Left ventricle myocardium inferior (tissue), 1 donor: ENCODE results near the gene KCNC1. TPM values are rescaled to one million over a fixed set of nuclear protein-coding genes. Genes with fewer than 3 reads are reported as not detected.

ENCODE experiments used
- DNase-seq: peaks from one replicate; pipeline ENCODE4 v3.0.0-alpha.2; 2020
- H3K27ac ChIP-seq: fragments of 200-600 bp; replicated peaks from 2 replicates; pipeline ENCODE4 v1.8.0; 2021
- H3K27me3 ChIP-seq: fragments of 200-600 bp; 2 replicates; pipeline ENCODE4 v1.8.0; 2021; ENCODE audit warnings: low read depth
- H3K36me3 ChIP-seq: fragments of 200-600 bp; 2 replicates; pipeline ENCODE4 v1.8.0; 2021
- H3K4me1 ChIP-seq: fragments of 200-600 bp; 2 replicates; pipeline ENCODE4 v1.8.0; 2021
- H3K4me3 ChIP-seq: fragments of 200-600 bp; 2 replicates; pipeline ENCODE4 v1.8.0; 2021; ENCODE audit warnings: mild to moderate bottlenecking, moderate library complexity
- H3K9me3 ChIP-seq: fragments of 200-600 bp; replicated peaks from 2 replicates; pipeline ENCODE4 v1.8.0; 2021
- intact Hi-C: fragments of 100-400 bp; cut with micrococcal nuclease; formaldehyde crosslinking; loops from one replicate; pipeline ENCODE4 v1.11.0; 2022
- total RNA-seq: library from RNA; stranded (reverse); fragmentation: NEBNext Ultra II Directional; extraction: Animal tissue kit (Norgen Biotek cat#: 25700); gene quantifications from one replicate; pipeline ENCODE4 v1.2.1, GENCODE V29; 2021
- TF ChIP-seq, protein P1 (sequence below): fragments of 200-600 bp; IDR thresholded peaks from 2 replicates; pipeline ENCODE4 v1.8.0; 2021; ENCODE audit warnings: antibody characterized with exemption, mild to moderate bottlenecking, borderline replicate concordance
- donor health status: DM: no; HTN: yes; CAD: no; lungs with severe emphysema.

KCNC1 gene
- total RNA-seq, 1 donor from 2014 or later, result not detected

DNA sequence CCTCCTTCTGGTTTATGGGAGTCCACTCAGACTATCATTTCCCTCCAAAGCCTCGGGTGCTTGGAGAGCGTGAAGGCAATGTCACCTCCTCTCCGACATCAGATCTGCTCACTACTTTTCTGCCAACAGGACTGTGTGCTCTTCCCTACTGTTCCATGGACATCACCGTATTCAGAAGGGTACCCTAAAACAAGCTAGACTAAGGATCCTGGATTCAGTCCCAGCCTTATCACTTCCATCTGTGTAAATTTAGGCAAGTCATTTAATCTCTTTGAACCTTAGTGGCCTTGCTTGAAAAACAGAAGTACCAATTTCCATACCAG is 78.2 kb downstream of the KCNC1 start:
- Histone ChIP-seq H3K36me3 (no peaks in the 10 kb centered on the region), H3K9me3 (no peaks in the 10 kb centered on the region), H3K27me3 (no peaks in the 10 kb centered on the region), H3K27ac (no peak overlapping the region), H3K4me3 (no peak overlapping the region), H3K4me1 (peaks cover 53% of the 10 kb centered on the region)
- TF ChIP-seq, protein P1, sequence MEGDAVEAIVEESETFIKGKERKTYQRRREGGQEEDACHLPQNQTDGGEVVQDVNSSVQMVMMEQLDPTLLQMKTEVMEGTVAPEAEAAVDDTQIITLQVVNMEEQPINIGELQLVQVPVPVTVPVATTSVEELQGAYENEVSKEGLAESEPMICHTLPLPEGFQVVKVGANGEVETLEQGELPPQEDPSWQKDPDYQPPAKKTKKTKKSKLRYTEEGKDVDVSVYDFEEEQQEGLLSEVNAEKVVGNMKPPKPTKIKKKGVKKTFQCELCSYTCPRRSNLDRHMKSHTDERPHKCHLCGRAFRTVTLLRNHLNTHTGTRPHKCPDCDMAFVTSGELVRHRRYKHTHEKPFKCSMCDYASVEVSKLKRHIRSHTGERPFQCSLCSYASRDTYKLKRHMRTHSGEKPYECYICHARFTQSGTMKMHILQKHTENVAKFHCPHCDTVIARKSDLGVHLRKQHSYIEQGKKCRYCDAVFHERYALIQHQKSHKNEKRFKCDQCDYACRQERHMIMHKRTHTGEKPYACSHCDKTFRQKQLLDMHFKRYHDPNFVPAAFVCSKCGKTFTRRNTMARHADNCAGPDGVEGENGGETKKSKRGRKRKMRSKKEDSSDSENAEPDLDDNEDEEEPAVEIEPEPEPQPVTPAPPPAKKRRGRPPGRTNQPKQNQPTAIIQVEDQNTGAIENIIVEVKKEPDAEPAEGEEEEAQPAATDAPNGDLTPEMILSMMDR, result no peak
- DNase-seq, result no peak
- intact Hi-C loops, result no loop called here

DNA sequence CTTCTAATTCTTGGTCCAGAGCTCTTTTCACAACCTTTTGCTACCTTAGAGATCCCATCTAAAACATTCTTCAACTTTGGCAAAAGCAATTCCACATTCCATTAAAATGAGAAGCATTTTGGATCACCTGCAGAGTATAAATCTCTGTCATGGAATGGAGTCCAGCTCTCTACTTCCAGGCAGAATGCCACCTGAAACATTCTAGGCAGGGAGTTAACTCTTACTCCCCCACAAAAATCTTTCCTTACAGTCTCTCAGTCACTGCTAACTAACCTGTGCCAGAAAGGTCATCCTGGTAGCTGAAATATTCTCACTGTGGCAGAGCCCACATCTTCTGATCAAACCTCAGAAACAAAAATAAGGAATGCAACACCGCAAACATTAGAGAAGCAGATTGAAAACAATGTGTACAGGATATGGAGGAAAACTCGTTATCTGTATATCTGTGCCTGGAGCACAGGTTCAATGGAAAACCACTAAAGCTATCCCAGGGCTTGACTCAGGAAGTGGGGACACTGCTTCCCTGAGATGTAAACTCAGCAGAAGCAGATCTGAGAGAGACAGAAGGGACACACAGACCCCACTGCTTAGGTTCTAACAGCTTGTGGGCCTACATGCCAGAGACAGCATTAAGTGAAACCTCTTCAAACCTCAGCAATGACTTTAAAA is 78.9 kb downstream of the KCNC1 start:
- H3K4me1 ChIP-seq, result peaks cover 53% of the 10 kb centered on the region
- H3K9me3 ChIP-seq, result no peaks in the 10 kb centered on the region
- H3K27ac ChIP-seq, result no peak overlapping the region
- intact Hi-C loops, result no loop called here
- H3K36me3 ChIP-seq, result no peaks in the 10 kb centered on the region
- TF ChIP-seq, protein P1, result no peak
- DNase-seq, result no peak
- H3K27me3 ChIP-seq, result no peaks in the 10 kb centered on the region
- no peak overlapping the region for H3K4me3 ChIP-seq

DNA sequence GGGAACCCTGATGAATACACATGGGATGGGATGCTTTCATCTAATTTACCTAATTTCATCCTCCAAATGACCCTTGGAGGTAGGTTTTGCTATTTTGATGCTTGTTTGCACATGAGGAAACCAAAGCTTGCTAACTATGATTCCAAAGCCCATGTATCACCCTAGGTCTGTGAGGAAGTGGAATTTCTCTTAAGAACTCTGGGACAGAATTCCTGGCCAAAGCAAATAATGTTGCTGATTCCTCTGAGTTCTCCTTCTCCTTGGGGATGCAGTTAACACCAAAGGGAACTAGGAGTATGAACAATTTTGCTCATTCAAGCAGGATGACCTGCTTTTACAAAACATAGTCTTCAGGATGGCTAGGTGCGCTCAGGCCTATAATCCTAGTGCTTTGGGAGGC is 80.0 kb downstream of the KCNC1 start:
- DNase-seq, result no peak
- H3K4me3 ChIP-seq, result no peak overlapping the region
- no peaks in the 10 kb centered on the region for H3K27me3 ChIP-seq
- intact Hi-C loops, result no loop called here
- peaks cover 53% of the 10 kb centered on the region for H3K4me1 ChIP-seq
- H3K36me3 ChIP-seq, result no peaks in the 10 kb centered on the region
- H3K27ac ChIP-seq, result no peak overlapping the region
- TF ChIP-seq, protein P1, result no peak
- H3K9me3 ChIP-seq, result no peaks in the 10 kb centered on the region

DNA sequence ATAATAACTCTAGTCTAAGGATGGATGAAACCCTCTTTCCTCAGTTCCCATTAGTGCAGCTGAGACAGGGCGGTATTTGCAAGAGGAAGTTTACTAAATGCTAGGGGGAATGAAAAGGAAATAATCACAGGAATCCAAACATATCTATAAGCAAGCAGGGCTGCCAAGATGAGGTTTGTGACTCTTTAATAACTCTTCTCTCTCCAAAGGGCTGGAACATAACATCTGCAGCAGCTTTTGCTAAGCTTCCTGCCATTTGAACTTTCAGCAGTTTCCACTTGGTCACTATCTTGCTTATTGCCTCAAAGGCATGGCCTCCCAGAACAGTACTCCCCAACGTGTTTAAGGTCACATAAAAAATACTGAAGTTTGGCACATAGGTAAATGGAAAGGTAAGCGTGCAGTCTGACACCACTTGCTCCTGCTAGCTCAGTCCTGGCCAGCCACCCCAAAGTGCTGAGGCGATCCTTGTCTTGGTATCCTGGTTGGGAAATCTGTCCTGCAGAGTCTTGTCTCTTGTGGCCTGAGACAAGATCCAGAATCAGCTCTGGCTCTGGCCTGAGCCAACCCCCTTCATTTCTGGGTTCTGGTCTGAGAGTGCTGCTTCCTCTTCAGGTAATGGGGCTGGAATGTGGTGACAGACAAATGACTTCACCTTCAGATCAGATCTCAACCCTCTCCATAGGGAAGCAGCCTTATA is 81.8 kb downstream of the KCNC1 start:
- TF ChIP-seq, protein P1, result no peak
- Histone ChIP-seq H3K36me3 (no peaks in the 10 kb centered on the region), H3K4me1 (peaks cover 42% of the 10 kb centered on the region), H3K4me3 (no peak overlapping the region), H3K9me3 (no peaks in the 10 kb centered on the region), H3K27ac (no peak overlapping the region), H3K27me3 (no peaks in the 10 kb centered on the region)
- intact Hi-C loops, result no loop called here
- DNase-seq, result no peak

DNA sequence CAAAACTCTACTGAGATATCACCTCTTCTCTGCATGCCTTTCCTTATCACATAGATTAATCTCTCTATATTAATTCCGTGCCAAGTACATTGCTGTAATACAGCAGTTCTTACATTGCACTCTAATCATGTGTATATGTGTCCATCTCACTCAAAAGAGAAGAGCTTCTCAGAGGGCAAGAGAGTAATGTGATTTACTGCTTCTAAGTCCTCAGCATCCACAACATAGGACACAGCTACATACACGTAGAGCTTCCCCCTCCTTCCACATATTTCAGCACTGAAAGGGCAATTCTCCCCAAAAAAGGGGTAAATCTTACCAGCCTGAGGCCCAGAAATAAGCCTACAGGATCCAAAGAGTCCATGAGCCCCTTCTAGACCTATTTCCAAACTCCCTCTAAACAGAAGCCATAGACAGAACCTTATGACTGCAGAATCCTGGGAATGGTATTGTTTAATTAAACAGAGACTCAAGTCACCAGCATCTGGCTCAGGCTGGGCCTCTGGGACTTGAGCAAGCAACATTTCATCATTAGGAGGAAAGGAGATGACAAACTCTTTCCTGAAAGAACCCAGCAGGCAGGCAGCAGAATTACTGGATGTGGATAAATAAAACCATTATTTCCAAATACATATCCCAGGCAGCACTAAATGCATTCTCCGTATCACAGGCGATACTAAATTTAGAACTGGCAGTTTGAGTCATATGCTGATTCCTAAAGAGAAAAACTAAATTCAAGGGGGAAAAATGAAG is 87.2 kb downstream of the KCNC1 start:
- no peaks in the 10 kb centered on the region for H3K9me3 ChIP-seq
- H3K4me1 ChIP-seq, result peaks cover 22% of the 10 kb centered on the region
- H3K27me3 ChIP-seq, result no peaks in the 10 kb centered on the region
- TF ChIP-seq, protein P1, result no peak
- DNase-seq, result peak; percentile 24
- H3K27ac ChIP-seq, result peak overlapping the region; percentile 41
- no peak overlapping the region for H3K4me3 ChIP-seq
- H3K36me3 ChIP-seq, result no peaks in the 10 kb centered on the region
- intact Hi-C loops, result no loop called here
